Activated CD4-positive, alpha-beta T cell treated with anti-CD3 and anti-CD28 coated beads, Interleukin-2, amount 50 U/mL, for 48 hours (primary cell): Measurements from ENCODE around the gene RAC2.

Source experiments
- DNase-seq, 2 experiments: peaks; one replicate each; pipeline ENCODE4 v3.0.0-alpha.2; 2020

RAC2 gene

GRCh38 chr22:37244114-37244921, at the start of gene RAC2:
RAC2 (minus strand) TSS chr22:37244269; CDS start chr22:37244148, 121 bp downstream.
- peak; percentile 96 to 97 for DNase-seq

GRCh38 chr22:37293172-37293571, 49.1 kb upstream of the RAC2 start:
- no peak for DNase-seq

GRCh38 chr22:37292641-37293040, 48.6 kb upstream of the RAC2 start:
- DNase-seq = no peak

- no peak for DNase-seq
Observed at GRCh38 chr22:37291559-37292298, 47.7 kb upstream of the RAC2 start.

DNA sequence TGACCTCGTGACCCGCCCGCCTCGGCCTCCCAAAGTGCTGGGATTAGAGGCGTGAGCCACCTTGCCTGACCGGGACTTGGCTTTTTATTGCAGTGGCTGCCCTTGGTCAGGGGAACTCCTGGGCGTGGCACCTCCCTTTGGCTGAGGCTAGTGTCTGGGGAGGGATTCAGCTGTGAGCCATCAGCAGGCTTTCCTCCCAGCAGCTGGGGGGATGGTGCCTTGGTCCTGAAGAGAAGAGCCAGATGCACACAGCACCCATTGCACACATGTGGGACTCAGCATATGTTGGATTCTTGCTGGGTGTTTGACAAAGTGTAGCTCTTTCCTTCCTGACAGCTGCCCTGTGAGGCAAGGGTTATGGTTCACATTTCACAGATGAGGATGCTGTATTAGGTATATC, 46.7 kb upstream of the RAC2 start:
- DNase-seq = no peak

GRCh38 chr22:37289156-37289735, 45.2 kb upstream of the RAC2 start:
- DNase-seq = no peak

DNA sequence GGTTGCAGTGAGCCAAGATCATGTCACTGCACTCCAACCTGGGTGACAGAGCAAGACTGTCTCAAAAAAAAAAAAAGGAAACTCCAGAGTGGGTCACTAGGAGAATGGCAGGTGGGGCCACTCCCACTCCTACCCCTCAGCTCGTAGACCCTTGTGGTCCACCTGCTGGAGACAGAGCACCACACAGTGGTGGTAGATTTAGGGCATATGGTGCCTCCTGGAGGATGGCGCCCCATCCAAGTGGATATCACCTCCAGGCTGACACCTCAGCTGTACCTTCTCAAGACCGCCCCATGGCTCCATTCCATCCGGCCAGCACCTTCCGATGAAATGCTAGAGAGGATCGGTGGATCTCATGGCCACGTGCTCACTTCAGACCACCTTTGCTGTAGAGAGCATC, 44.5 kb upstream of the RAC2 start:
- DNase-seq = no peak

DNA sequence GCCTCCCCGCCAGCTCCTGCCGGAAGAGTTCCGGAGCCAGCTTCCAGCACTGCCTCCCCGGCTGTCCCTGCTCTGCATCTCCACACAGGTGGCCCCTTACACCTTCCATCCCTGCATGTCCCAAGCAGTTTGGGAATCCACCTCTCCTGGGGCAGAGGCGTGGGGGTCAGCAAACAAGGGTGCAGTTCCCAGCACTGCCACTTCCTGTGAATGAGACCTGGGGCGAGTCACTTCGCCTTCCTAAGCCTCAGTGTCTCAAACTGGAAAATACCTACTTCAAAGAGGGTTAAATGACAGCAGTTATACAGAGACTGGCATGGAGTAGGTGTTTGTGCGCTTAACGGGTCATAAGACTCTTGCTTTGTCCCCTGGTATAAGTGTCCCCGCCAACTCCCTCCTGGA, 43.5 kb upstream of the RAC2 start:
- DNase-seq = no peak

GRCh38 chr22:37285937-37286336, 41.9 kb upstream of the RAC2 start:
- no peak for DNase-seq

DNA sequence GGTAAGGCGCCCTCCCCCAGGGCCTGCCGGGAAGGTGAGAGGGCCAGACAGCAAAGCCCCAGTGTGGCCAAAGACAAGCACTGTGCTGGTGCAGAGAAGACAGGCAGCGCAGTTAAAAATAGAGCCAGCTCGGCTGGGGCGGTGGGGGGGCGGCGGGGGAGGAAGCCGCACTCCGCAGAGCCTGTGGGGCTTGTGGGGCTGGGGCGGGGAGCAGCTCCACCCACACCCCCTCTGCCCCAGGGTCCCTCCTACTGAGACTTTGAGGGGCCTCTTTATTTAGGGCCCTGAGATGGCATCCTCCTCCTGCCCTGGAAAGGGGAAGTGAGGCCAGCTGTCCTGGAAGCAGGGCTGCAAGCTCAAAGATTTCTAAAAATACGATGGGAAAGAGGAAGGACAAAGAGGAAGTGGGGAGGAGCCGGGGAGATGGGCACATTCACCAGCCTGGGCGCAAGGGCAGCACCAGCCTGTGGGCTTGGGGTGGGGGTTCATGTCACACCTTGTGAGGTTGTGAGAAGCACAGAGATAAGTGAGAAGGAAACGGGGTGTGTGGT, 40.8 kb upstream of the RAC2 start:
- peak in 1 of 2 experiments; percentile 34 for DNase-seq

DNA sequence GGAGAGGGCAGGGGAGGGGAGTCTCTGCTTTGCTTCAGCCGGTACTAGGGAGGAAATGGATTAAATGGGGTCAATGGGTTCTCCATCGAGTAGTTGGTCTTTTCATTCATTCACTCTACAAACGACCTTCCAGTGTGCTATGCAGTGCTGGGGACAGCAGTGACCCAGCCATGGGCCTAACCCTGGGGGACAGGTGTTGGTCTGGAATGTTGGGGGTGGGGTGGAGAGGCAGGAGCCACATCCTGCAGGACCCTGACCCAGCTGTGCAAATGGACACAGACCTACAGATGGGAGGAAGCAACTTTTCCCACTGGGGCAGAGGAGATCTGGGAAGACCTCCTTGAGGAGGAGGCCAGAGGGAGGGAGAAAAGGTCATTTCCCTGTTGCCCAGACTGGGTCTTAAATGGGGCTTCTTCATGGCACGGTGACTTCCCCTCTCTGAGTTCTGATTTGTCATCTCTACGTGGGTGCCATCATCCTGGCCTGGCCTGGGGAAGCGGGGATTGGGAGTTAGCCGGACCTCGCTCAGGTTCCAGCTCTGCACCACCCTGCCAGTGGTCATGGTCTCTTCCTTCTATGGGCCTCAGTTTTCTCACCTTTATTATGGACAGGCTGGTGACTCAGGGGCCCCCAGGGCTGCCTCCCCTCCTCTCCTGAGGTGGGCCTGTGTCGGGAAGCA, 40.2 kb upstream of the RAC2 start:
- no peak for DNase-seq

GRCh38 chr22:37283393-37283937, 39.4 kb upstream of the RAC2 start:
- peak; percentile 53 to 63 for DNase-seq

DNA sequence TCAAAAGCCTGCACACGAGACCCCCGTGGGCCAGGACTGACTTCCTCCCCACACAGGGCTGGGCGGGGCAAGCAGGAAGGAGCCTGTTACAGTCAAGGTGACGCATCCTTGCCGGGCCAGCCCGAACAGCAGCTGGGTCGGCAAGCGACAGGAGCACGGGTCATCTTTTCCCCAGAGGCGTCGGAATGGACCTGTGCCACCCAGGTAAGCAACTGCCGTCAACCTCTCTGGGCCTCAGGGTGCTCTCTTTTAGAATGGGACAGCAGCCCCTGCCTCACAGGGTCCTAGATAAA, 38.3 kb upstream of the RAC2 start, which contains the start of gene CYTH4:
TSS of gene CYTH4 (plus strand) at position 124 of the 293 bp plus-strand sequence. CDS start at position 186, 62 bp downstream.
- DNase-seq = peak; percentile 81 to 87

DNA sequence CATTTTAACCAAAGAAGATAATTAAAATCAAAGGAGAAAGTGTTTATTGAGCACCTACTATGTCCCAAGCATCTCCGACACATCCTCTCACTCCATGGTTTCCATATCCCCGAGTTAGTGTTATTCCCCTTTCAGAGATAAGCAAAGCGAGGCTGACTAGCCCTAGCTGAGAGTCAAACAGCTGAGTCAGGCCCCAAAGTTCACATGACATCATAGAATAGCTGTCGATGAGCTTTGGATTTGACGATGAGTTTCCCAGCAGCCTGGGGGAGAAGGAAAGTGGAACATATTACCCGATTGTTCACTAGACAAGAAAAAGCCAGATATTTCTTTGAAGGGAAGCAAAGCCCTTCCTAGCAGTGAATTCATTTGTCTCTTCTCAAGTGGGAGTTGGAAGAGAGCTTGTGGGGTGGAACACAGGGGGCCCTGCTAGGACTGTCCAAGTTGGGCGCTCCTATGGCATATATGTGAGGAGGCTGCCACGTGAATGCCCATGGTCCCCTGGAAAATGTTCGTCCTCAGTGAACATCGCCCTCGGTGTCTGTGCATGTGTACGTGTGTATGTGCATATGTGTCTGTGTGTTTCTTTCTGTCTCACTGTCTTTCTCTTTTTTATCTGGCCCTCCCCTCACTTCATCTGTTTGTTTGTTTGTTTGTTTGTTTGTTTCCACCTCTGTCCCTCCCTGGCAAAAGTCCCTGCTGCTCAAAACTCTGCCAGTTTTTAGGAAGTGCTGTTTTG, 37.7 kb upstream of the RAC2 start:
- peak in 1 of 2 experiments; percentile 50 for DNase-seq

DNA sequence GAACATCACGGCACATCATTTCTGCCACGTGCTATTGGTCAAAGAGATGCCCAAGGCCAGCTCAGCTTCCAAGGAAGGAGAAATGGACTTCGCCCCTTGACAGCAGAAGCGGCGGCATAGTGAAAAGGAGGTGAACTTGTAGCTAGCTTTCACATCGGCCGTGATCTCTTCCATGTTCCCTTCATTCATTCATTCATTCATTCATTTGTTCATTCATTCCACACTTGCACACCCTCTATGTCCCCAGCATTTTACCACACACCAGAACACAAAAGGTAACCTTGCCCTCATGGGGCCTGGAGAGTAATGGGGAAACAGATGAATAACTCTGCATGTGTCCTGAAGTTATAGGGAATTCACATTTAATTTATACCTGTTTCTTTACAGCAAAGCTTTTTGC, 37.1 kb upstream of the RAC2 start:
- DNase-seq = no peak

GRCh38 chr22:37280718-37281117, 36.6 kb upstream of the RAC2 start:
- DNase-seq = no peak

DNA sequence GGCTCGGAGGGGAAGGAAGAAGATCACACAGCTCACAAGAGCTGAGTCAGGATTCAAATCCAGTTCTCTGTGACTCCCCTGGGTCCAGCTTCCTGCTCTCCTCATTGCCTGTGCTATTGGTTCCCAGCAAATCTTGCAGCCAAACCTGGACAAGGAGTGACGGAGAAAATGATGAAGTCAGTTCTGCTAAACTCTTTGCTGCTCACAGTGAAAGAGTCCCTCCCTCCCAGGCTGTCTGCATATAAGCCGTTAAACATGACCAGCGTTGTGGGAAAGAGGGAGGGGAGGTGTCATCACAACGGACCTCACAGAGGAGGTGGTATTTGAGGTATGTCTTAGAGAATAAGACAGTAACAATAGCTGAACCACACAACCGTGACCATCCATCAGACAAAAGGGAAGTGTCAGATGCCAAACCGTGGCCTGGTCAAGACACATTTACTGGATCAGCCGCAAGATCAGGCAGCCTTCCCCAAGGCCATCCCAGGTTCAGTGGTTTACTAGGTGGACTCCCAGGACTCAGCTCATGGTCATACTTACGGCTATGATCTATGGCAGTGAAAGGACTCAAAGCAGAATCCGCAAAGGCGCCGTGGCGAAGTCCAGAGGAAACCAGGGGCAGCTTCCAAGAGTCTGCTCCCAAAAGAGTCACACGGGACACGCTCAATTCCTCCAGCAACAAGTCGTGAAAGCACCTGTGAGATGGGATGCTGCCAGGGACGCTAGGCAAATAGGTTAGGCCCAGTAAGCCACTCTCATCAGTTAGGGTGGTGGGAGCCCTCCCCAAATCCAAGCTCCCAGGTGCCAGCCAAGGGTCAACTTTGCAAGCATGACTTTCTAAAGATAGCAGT, 35.5 kb upstream of the RAC2 start:
- DNase-seq = no peak

DNA sequence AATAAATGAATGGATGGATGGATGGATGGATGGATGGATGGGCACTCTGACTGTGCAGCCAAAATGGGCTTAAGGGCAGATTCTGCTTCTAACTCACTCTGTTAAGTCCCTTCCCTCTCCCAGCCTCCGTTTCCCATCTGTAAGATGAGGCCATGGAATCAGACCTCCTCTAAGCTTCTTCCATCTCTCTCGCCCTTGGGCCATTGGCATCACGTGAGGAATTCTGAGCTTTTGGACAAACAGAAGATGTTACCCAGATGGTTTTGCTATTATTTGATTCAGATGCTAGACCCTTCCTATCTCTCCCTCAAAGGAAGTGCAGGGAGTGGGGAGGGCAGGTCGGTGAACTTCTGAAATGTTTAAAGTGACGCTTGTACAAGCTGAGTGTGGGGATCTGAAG, 34.2 kb upstream of the RAC2 start:
- no peak for DNase-seq

GRCh38 chr22:37277384-37277783, 33.3 kb upstream of the RAC2 start:
- DNase-seq = no peak

DNA sequence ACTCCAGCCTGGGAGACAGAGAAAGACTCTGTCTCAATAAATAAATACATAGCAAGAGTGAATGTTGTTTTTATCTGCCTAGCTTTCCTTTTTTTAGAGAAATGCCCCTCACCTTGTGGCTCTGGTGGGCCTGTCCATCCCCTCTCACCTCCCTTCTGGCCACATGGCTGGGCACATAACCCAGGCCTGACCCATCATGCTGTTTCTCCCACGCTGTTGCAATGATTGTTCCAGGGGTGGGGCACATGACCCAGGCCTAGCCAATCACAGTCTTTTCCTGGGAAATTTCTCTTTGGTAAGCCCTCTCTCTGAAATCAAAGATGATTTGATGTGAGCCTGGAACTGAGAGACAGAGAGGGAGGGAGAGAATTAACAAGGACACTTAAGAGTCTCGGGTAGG, 32.7 kb upstream of the RAC2 start:
- no peak for DNase-seq

GRCh38 chr22:37275622-37276021, 31.6 kb upstream of the RAC2 start:
- peak; percentile 52 to 61 for DNase-seq
